HCT116 (cell line): ENCODE measurements around the gene FGGY. TPM values are rescaled to one million over a fixed set of nuclear protein-coding genes. Genes with fewer than 3 reads are reported as not detected.

ENCODE experiments used
- ATAC-seq: fragments of 200-7000 bp; cut with Tn5 transposase; 2 replicates; pipeline ENCODE4 v1.9.1; 2020; ENCODE audit warnings: mild to moderate bottlenecking, moderate library complexity
- BruUV-seq: library from RNA; stranded (reverse); fragments of 400-500 nt; replicated peaks from 2 replicates; lab custom pipeline; 2021; lab: Mats Ljungman, UMichigan
- CTCF ChIA-PET: fragments of 300-600 bp; sonication (Branson Sonifier 250); formaldehyde crosslinking; loops from one replicate; lab custom pipeline; 2021; ENCODE audit warnings: antibody characterized with exemption; lab: Charles Lee
- POLR2A ChIA-PET: fragments of 300-600, 350-600 bp; sonication (Branson Sonifier 250); formaldehyde crosslinking; loops from one replicate; lab custom pipeline; 2021; ENCODE audit warnings: antibody characterized with exemption; lab: Charles Lee
- RAD21 ChIA-PET, 2 experiments: fragments of 300-600 bp; sonication (Branson Sonifier 250); formaldehyde crosslinking; loops; one replicate each; lab custom pipeline; 2023; ENCODE audit warnings: low total read pairs in 2 of 2; ENCODE audit not compliant: uncharacterized antibody in 2 of 2, unreplicated experiment in 2 of 2, low non-redundant PET in 1 of 2; lab: Charles Lee
- DNase-seq: peaks from one replicate; pipeline ENCODE4 v3.0.0-alpha.2; 2010; ENCODE audit warnings: low read depth, low spot score
- H2AFZ ChIP-seq: fragments of 200-600 bp; shearing (Covaris generic), sonication (generic); 2 replicates; pipeline ENCODE4 v1.6.1; 2017; ENCODE audit warnings: low read depth, mixed run types, mixed read lengths, antibody characterized with exemption, low read length; ENCODE audit not compliant: poor library complexity, severe bottlenecking
- H3K27ac ChIP-seq: 2 replicates; pipeline ENCODE4 v1.5.1; 2012; ENCODE audit warnings: low read depth, low read length
- H3K27me3 ChIP-seq: fragments of 200-600 bp; sonication (generic); 2 replicates; pipeline ENCODE4 v1.6.1; 2016; ENCODE audit warnings: mixed run types, low read length, mixed read lengths; ENCODE audit not compliant: insufficient read depth
- H3K36me3 ChIP-seq, 2 experiments: fragments of 200-500 bp in 1 of 2; fragments of 200-600 bp in 1 of 2; sonication (Bioruptor generic) in 1 of 2; sonication (generic) in 1 of 2; 2 replicates each; pipeline versions ENCODE4 v1.5.1 to v1.6.1; 2014 to 2016; ENCODE audit warnings: low read length in 2 of 2, inconsistent platforms in 1 of 2, mixed read lengths in 1 of 2, mixed run types in 1 of 2; ENCODE audit not compliant: insufficient read depth in 2 of 2, control insufficient read depth in 1 of 2
- H3K4me1 ChIP-seq, 2 experiments: fragments of 200-600 bp in 1 of 2; sonication (generic) in 1 of 2; 2 replicates each; pipeline versions ENCODE4 v1.5.1 to v1.6.1; 2012 to 2017; ENCODE audit warnings: low read length in 2 of 2, inconsistent platforms in 1 of 2, mild to moderate bottlenecking in 1 of 2, mixed read lengths in 1 of 2, mixed run types in 1 of 2, moderate library complexity in 1 of 2; ENCODE audit not compliant: insufficient read depth in 2 of 2, control insufficient read depth in 1 of 2
- H3K4me2 ChIP-seq: fragments of 200-600 bp; sonication (generic); 2 replicates; pipeline ENCODE4 v1.6.1; 2017; ENCODE audit warnings: mixed run types, low read length, mixed read lengths
- H3K4me3 ChIP-seq, 2 experiments: fragments of 200-600 bp in 1 of 2; sonication (generic) in 1 of 2; replicated peaks in 1 of 2; 2 replicates each; pipeline ENCODE4 v1.5.1; 2011 to 2016; ENCODE audit warnings: low read length in 2 of 2, control low read depth in 1 of 2, low read depth in 1 of 2, mild to moderate bottlenecking in 1 of 2, mixed read lengths in 1 of 2, mixed run types in 1 of 2
- H3K79me2 ChIP-seq: fragments of 200-600 bp; sonication (generic); 2 replicates; pipeline ENCODE4 v1.6.1; 2017; ENCODE audit warnings: mild to moderate bottlenecking, mixed run types, low read length, moderate library complexity, mixed read lengths; ENCODE audit not compliant: insufficient read depth
- H3K9ac ChIP-seq: fragments of 200-600 bp; sonication (generic); 2 replicates; pipeline ENCODE4 v1.6.1; 2016; ENCODE audit warnings: low read length, mixed read lengths
- H3K9me2 ChIP-seq: fragments of 200-600 bp; sonication (generic), shearing (Covaris generic); 2 replicates; pipeline ENCODE4 v1.6.1; 2017; ENCODE audit warnings: mixed run types, mild to moderate bottlenecking, moderate library complexity; ENCODE audit not compliant: insufficient read depth
- H3K9me3 ChIP-seq, 2 experiments: fragments of 200-500 bp in 1 of 2; fragments of 200-600 bp in 1 of 2; sonication (Bioruptor generic) in 1 of 2; sonication (generic) in 1 of 2; 2 replicates each; pipeline ENCODE4 v1.6.1; 2014 to 2017; ENCODE audit warnings: low read length in 2 of 2, mixed read lengths in 2 of 2, inconsistent platforms in 1 of 2, low read depth in 1 of 2, mild to moderate bottlenecking in 1 of 2, mixed run types in 1 of 2, moderate library complexity in 1 of 2; ENCODE audit not compliant: control insufficient read depth in 1 of 2, insufficient read depth in 1 of 2
- H4K20me1 ChIP-seq: fragments of 200-600 bp; sonication (generic), shearing (Covaris generic); 2 replicates; pipeline ENCODE4 v1.6.1; 2017; ENCODE audit warnings: mixed run types, mild to moderate bottlenecking, moderate library complexity; ENCODE audit not compliant: insufficient read depth
- CBX3 ChIP-seq: IDR thresholded peaks from 2 replicates; pipeline ENCODE4 v1.6.1; 2012; ENCODE audit warnings: low read depth
- CEBPB ChIP-seq: IDR thresholded peaks from 2 replicates; pipeline ENCODE4 v1.6.1; 2012; ENCODE audit warnings: low read depth
- ELF1 ChIP-seq: IDR thresholded peaks from 2 replicates; pipeline ENCODE4 v1.6.1; 2012; ENCODE audit warnings: low read depth, borderline replicate concordance
- EZH2 ChIP-seq: fragments of 200-600 bp; sonication (generic); IDR thresholded peaks from 2 replicates; pipeline ENCODE4 v1.6.1; 2017; ENCODE audit warnings: antibody characterized with exemption, mixed run types
- EZH2phosphoT487 ChIP-seq: fragments of 200-600 bp; IDR thresholded peaks from 2 replicates; pipeline ENCODE4 v1.6.1; 2018; ENCODE audit warnings: antibody characterized with exemption, borderline replicate concordance
- FOSL1 ChIP-seq: IDR thresholded peaks from 2 replicates; pipeline ENCODE4 v1.6.1; 2012; ENCODE audit warnings: low read depth
- POLR2AphosphoS5 ChIP-seq: IDR thresholded peaks from 2 replicates; pipeline ENCODE4 v1.6.1; 2011; ENCODE audit warnings: mild to moderate bottlenecking, low read depth, low read length, moderate library complexity
- RAD21 ChIP-seq: IDR thresholded peaks from 2 replicates; pipeline ENCODE4 v1.6.1; 2012; ENCODE audit warnings: low read depth, mild to moderate bottlenecking
- SIN3A ChIP-seq: IDR thresholded peaks from 2 replicates; pipeline ENCODE4 v1.6.1; 2012; ENCODE audit warnings: low read depth
- SRF ChIP-seq: IDR thresholded peaks from 2 replicates; pipeline ENCODE4 v1.6.1; 2012; ENCODE audit warnings: low read depth
- TCF7L2 ChIP-seq: IDR thresholded peaks from 2 replicates; pipeline ENCODE4 v1.7.0; 2011; ENCODE audit warnings: borderline replicate concordance, inconsistent platforms; ENCODE audit not compliant: insufficient read depth, insufficient read length; ENCODE audit errors: extremely low read depth
- YY1 ChIP-seq: IDR thresholded peaks from 2 replicates; pipeline ENCODE4 v1.6.1; 2011; ENCODE audit warnings: low read length, low read depth, moderate library complexity, mild to moderate bottlenecking; ENCODE audit not compliant: insufficient replicate concordance; ENCODE audit errors: extremely low read depth
- ZFX ChIP-seq: fragments of 450-650 bp; IDR thresholded peaks from 2 replicates; pipeline ENCODE4 v1.6.1; 2017
- intact Hi-C: fragments of 100-400 bp; cut with micrococcal nuclease; formaldehyde crosslinking; loops from 2 replicates; pipeline ENCODE4 v1.10.0; 2022
- total RNA-seq: library from RNA; stranded (reverse); gene quantifications from one replicate; pipeline ENCODE4 v1.2.1, GENCODE V29; 2021; ENCODE audit not compliant: unreplicated experiment
- TF ChIP-seq, protein P1 (sequence below): IDR thresholded peaks from 2 replicates; pipeline ENCODE4 v1.6.1; 2012
- TF ChIP-seq, protein P2 (sequence below): IDR thresholded peaks from 2 replicates; pipeline ENCODE4 v1.6.1; 2011; ENCODE audit warnings: mild to moderate bottlenecking, low read length, moderate library complexity; ENCODE audit not compliant: insufficient replicate concordance; ENCODE audit errors: extremely low read depth
- TF ChIP-seq, protein P3 (sequence below): IDR thresholded peaks from 2 replicates; pipeline ENCODE4 v1.6.1; 2012
- TF ChIP-seq, protein P4 (sequence below): IDR thresholded peaks from 2 replicates; pipeline ENCODE4 v1.6.1; 2012; ENCODE audit warnings: low read depth

The FGGY gene
- total RNA-seq, 1 experiment from 2014 or later, result 10.6 TPM

DNA sequence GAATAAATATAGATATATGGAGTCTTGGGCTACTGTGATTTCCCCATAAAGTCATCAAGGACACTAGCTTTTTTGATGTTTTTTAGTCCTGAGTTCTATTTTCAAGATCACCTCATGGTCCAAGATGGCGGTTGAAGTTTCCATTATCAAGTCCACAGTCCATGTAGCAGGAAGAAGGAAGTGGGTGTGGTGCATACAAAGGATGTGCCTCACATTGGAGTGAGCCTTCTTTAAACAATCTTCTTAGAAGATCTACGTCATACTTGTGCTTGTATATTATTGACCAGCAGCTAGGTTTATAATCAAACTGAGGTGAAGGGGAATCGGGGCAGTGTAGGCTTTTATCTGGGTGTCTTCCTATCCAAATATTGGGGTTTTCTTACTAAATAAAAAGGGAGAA, 93.4 kb downstream of the FGGY start:
- H3K9me2 ChIP-seq, result no peaks in the 10 kb centered on the region
- CTCF ChIA-PET, result no interaction called here
- H3K36me3 ChIP-seq, result no peaks in the 10 kb centered on the region
- ATAC-seq (no peak), DNase-seq (no peak)
- peaks cover 0 to 3% of the 10 kb centered on the region in 2 experiments; a peak in 1 of 4 replicates for H3K4me1 ChIP-seq
- no peak overlapping the region for H3K4me2 ChIP-seq
- H2AFZ ChIP-seq, result no peak overlapping the region
- RAD21 ChIA-PET, result no interaction called here
- H3K4me3 ChIP-seq, result no peak overlapping the region
- POLR2A ChIA-PET, result no interaction called here
- no peaks in the 10 kb centered on the region for H3K9me3 ChIP-seq
- no peak overlapping the region for H3K9ac ChIP-seq
- TF ChIP-seq, protein P1, sequence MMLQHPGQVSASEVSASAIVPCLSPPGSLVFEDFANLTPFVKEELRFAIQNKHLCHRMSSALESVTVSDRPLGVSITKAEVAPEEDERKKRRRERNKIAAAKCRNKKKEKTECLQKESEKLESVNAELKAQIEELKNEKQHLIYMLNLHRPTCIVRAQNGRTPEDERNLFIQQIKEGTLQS, result no peak
- no peak for TF ChIP-seq SRF
- TF ChIP-seq, protein P2, sequence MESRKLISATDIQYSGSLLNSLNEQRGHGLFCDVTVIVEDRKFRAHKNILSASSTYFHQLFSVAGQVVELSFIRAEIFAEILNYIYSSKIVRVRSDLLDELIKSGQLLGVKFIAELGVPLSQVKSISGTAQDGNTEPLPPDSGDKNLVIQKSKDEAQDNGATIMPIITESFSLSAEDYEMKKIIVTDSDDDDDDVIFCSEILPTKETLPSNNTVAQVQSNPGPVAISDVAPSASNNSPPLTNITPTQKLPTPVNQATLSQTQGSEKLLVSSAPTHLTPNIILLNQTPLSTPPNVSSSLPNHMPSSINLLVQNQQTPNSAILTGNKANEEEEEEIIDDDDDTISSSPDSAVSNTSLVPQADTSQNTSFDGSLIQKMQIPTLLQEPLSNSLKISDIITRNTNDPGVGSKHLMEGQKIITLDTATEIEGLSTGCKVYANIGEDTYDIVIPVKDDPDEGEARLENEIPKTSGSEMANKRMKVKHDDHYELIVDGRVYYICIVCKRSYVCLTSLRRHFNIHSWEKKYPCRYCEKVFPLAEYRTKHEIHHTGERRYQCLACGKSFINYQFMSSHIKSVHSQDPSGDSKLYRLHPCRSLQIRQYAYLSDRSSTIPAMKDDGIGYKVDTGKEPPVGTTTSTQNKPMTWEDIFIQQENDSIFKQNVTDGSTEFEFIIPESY, result no peak
- no peak for TF ChIP-seq FOSL1
- TF ChIP-seq ELF1, result no peak
- TF ChIP-seq EZH2, result no peak
- no peak for TF ChIP-seq ZFX
- TF ChIP-seq TCF7L2, result no peak
- TF ChIP-seq SIN3A, result no peak
- no peak for TF ChIP-seq POLR2AphosphoS5
- TF ChIP-seq, protein P3, sequence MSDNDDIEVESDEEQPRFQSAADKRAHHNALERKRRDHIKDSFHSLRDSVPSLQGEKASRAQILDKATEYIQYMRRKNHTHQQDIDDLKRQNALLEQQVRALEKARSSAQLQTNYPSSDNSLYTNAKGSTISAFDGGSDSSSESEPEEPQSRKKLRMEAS, result no peak
- TF ChIP-seq YY1, result no peak
- no peak for TF ChIP-seq CBX3
- no peak for TF ChIP-seq CEBPB
- TF ChIP-seq, protein P4, sequence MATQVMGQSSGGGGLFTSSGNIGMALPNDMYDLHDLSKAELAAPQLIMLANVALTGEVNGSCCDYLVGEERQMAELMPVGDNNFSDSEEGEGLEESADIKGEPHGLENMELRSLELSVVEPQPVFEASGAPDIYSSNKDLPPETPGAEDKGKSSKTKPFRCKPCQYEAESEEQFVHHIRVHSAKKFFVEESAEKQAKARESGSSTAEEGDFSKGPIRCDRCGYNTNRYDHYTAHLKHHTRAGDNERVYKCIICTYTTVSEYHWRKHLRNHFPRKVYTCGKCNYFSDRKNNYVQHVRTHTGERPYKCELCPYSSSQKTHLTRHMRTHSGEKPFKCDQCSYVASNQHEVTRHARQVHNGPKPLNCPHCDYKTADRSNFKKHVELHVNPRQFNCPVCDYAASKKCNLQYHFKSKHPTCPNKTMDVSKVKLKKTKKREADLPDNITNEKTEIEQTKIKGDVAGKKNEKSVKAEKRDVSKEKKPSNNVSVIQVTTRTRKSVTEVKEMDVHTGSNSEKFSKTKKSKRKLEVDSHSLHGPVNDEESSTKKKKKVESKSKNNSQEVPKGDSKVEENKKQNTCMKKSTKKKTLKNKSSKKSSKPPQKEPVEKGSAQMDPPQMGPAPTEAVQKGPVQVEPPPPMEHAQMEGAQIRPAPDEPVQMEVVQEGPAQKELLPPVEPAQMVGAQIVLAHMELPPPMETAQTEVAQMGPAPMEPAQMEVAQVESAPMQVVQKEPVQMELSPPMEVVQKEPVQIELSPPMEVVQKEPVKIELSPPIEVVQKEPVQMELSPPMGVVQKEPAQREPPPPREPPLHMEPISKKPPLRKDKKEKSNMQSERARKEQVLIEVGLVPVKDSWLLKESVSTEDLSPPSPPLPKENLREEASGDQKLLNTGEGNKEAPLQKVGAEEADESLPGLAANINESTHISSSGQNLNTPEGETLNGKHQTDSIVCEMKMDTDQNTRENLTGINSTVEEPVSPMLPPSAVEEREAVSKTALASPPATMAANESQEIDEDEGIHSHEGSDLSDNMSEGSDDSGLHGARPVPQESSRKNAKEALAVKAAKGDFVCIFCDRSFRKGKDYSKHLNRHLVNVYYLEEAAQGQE, result no peak
- TF ChIP-seq RAD21, result no peak
- TF ChIP-seq EZH2phosphoT487, result no peak
- intact Hi-C loops, result no loop called here
- no peaks in the 10 kb centered on the region for H3K27me3 ChIP-seq
- BruUV-seq, result no TSS peak
- no peaks in the 10 kb centered on the region for H3K79me2 ChIP-seq
- no peak overlapping the region for H3K27ac ChIP-seq
- no peaks in the 10 kb centered on the region for H4K20me1 ChIP-seq
